B cell (primary cell): ENCODE results near the gene KLHL10. TPM values are rescaled to one million over a fixed set of nuclear protein-coding genes. Genes with fewer than 3 reads are reported as not detected.
"Not testable (repeated sequence)": the region's sequence is repeated elsewhere in the genome, so short reads cannot be mapped to it uniquely, and the experiment has no call there.

Source experiments
- ATAC-seq: fragments of 200-7000 bp; cut with Tn5 transposase; one replicate; pipeline ENCODE4 v1.10.0; 2021; ENCODE audit warnings: low read depth, mild to moderate bottlenecking, moderate number of reproducible peaks, moderate library complexity
- CTCF ChIA-PET: fragments of 350-600 bp; sonication (Branson Sonifier 250); formaldehyde crosslinking; loops from one replicate; lab custom pipeline; 2021; ENCODE audit warnings: antibody characterized with exemption, inconsistent platforms; lab: Charles Lee
- POLR2A ChIA-PET: fragments of 350-600 bp; sonication (Branson Sonifier 250); formaldehyde crosslinking; loops from one replicate; lab custom pipeline; 2021; ENCODE audit warnings: antibody characterized with exemption; lab: Charles Lee
- DNase-seq: peaks from one replicate; pipeline ENCODE4 v3.0.0; 2013
- H2AFZ ChIP-seq: 2 replicates; pipeline ENCODE4 v1.6.1; 2012; ENCODE audit warnings: mild to moderate bottlenecking, low read depth, low read length; ENCODE audit not compliant: insufficient read depth, poor library complexity, severe bottlenecking
- H3K27ac ChIP-seq, 2 donors: 1 replicate in 1 of 2; 2 replicates in 1 of 2; pipeline ENCODE4 v1.5.1; 2012 to 2013; ENCODE audit warnings: low read length in 2 of 2, mild to moderate bottlenecking in 2 of 2, moderate library complexity in 1 of 2
- H3K27me3 ChIP-seq, 4 experiments: fragments of 200-600 bp in 1 of 4; sonication (generic) in 1 of 4; replicated peaks in 1 of 4; 1 replicate in 2 of 4; 2 replicates in 2 of 4; pipeline versions ENCODE4 v1.6.1 to v1.7.0; 2013 to 2016; ENCODE audit warnings: low read length in 3 of 4, mild to moderate bottlenecking in 2 of 4, mixed read lengths in 1 of 4, moderate library complexity in 1 of 4; ENCODE audit not compliant: insufficient read depth in 4 of 4, control insufficient read depth in 3 of 4; ENCODE audit errors: control extremely low read depth in 1 of 4
- H3K36me3 ChIP-seq, 2 experiments: replicated peaks in 1 of 2; 1 replicate in 1 of 2; 2 replicates in 1 of 2; pipeline versions ENCODE4 v1.6.1 to v1.7.1; 2013; ENCODE audit warnings: low read length in 1 of 2; ENCODE audit not compliant: insufficient read depth in 2 of 2, control insufficient read depth in 1 of 2; ENCODE audit errors: control extremely low read depth in 1 of 2, extremely low read depth in 1 of 2
- H3K4me1 ChIP-seq, 2 donors: fragments of 200-600 bp in 1 of 2; sonication (generic) in 1 of 2; 1 replicate in 1 of 2; 2 replicates in 1 of 2; pipeline versions ENCODE4 v1.5.1 to v1.6.1; 2013 to 2017; ENCODE audit warnings: low read length in 2 of 2; ENCODE audit not compliant: control insufficient read depth in 2 of 2, insufficient read depth in 2 of 2
- H3K4me2 ChIP-seq: replicated peaks from 2 replicates; pipeline ENCODE3; 2012; ENCODE audit warnings: mild to moderate bottlenecking, low read depth, low read length; ENCODE audit not compliant: poor library complexity, severe bottlenecking
- H3K4me3 ChIP-seq, 5 experiments: fragments of 200-600 bp in 1 of 5; sonication (generic) in 1 of 5; 1 replicate in 3 of 5; 2 replicates in 2 of 5; pipeline versions ENCODE4 v1.5.1 to v1.7.0; 2011 to 2016; ENCODE audit warnings: low read length in 4 of 5, mild to moderate bottlenecking in 4 of 5, low read depth in 2 of 5, control low read depth in 1 of 5, moderate library complexity in 1 of 5; ENCODE audit not compliant: insufficient read depth in 1 of 5; ENCODE audit errors: control extremely low read depth in 1 of 5, extremely low read depth in 1 of 5
- H3K79me2 ChIP-seq: fragments of 200-600 bp; sonication (generic); one replicate; pipeline ENCODE4 v1.6.0; 2016; ENCODE audit warnings: low read length; ENCODE audit not compliant: control insufficient read depth, insufficient read depth
- H3K9ac ChIP-seq: fragments of 200-600 bp; sonication (generic); 2 replicates; pipeline ENCODE4 v1.6.1; 2017; ENCODE audit warnings: mild to moderate bottlenecking, low read length, moderate library complexity
- H3K9me3 ChIP-seq, 3 donors: one replicate each; pipeline versions ENCODE4 v1.6.1 to v1.7.1; 2013; ENCODE audit warnings: low read length in 2 of 3; ENCODE audit not compliant: control insufficient read depth in 2 of 3, insufficient read depth in 1 of 3; ENCODE audit errors: control extremely low read depth in 1 of 3
- H4K20me1 ChIP-seq: 2 replicates; pipeline ENCODE4 v1.6.0; 2012; ENCODE audit warnings: mild to moderate bottlenecking, low read length; ENCODE audit not compliant: insufficient read depth, control insufficient read depth, poor library complexity, severe bottlenecking
- H3K27ac Mint-ChIP-seq: one replicate; pipeline ENCODE4 v1.8.0; 2021; ENCODE audit warnings: mixed read lengths
- H3K27me3 Mint-ChIP-seq: one replicate; pipeline ENCODE4 v1.8.0; 2021; ENCODE audit warnings: mixed read lengths
- H3K4me1 Mint-ChIP-seq: one replicate; pipeline ENCODE4 v1.8.0; 2021; ENCODE audit warnings: mixed read lengths
- H3K4me3 Mint-ChIP-seq: one replicate; pipeline ENCODE4 v1.8.0; 2021; ENCODE audit warnings: mixed read lengths
- H3K9me3 Mint-ChIP-seq: one replicate; pipeline ENCODE4 v1.8.0; 2022; ENCODE audit warnings: mixed read lengths; ENCODE audit not compliant: insufficient read depth
- EZH2 ChIP-seq: IDR thresholded peaks from 2 replicates; pipeline ENCODE4 v1.6.1; 2012; ENCODE audit warnings: borderline replicate concordance, low read depth, mild to moderate bottlenecking, moderate library complexity, low read length; ENCODE audit not compliant: insufficient read depth, poor library complexity, severe bottlenecking
- WGBS: methylation state at CpG from one replicate; pipeline ENCODE4 v1.1.5; 2013; ENCODE audit warnings: missing lambda C conversion rate; ENCODE audit not compliant: insufficient coverage; 5-methylcytosine and 5-hydroxymethylcytosine counted together
- intact Hi-C: fragments of 100-400 bp; cut with micrococcal nuclease; formaldehyde crosslinking; loops from one replicate; pipeline ENCODE4 v1.10.0; 2022
- polyA plus RNA-seq: library from polyadenylated mRNA; depleted of rRNA; stranded (reverse); fragments of >200 nt; gene quantifications from 2 replicates; pipeline ENCODE4 v1.2.3, GENCODE V29; 2012
- total RNA-seq, 2 donors: library from RNA; stranded (reverse); fragments of 120-200 nt in 1 of 2; gene quantifications; 1 replicate in 1 of 2; 2 replicates in 1 of 2; pipeline versions ENCODE4 v1.2.3 to v1.2.4, GENCODE V29; 2013 to 2022
- TF ChIP-seq, protein P1 (sequence below): fragments of 200-600 bp; IDR thresholded peaks from one replicate; pipeline ENCODE4 v1.8.0; 2022; ENCODE audit warnings: antibody characterized with exemption, mild to moderate bottlenecking

KLHL10 gene
- total and polyA plus RNA-seq, 2 donors (not counting 1 experiment from before 2014, with no cell fraction given) = 0.12 to 0.37 TPM

DNA sequence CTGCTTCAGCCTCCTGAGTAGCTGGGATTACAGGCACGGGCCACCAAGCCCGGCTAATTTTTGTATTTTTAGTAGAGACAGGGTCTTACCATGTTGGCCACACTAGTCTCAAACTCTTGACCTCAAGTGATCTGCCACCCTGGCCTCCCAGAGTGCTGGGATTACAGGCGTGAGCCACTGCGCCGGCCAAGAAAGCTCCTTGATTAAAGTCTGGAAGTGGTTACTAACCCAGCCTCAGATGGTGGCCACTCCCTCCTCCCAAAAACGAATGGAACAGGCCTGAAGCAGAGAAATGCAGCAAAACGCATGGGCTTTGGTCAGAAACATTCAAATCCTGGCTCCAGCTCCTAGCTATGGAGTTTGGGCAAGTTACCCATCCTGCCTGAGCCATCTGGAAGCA, 13.5 kb upstream of the KLHL10 start:
- H2AFZ ChIP-seq = no peak overlapping the region
- peaks cover 0 to 19% of the 10 kb centered on the region in 2 experiments for H3K36me3 ChIP-seq
- no peak overlapping the region for H3K4me3 ChIP-seq
- ATAC-seq (no peak), DNase-seq (no peak)
- H3K27ac ChIP-seq = no peak overlapping the region
- 93% methylated on average over 4 of the region's 7 CpGs for WGBS
- H3K79me2 ChIP-seq = no peaks in the 10 kb centered on the region
- no peak overlapping the region for H3K9ac ChIP-seq
- TF ChIP-seq, protein P1, sequence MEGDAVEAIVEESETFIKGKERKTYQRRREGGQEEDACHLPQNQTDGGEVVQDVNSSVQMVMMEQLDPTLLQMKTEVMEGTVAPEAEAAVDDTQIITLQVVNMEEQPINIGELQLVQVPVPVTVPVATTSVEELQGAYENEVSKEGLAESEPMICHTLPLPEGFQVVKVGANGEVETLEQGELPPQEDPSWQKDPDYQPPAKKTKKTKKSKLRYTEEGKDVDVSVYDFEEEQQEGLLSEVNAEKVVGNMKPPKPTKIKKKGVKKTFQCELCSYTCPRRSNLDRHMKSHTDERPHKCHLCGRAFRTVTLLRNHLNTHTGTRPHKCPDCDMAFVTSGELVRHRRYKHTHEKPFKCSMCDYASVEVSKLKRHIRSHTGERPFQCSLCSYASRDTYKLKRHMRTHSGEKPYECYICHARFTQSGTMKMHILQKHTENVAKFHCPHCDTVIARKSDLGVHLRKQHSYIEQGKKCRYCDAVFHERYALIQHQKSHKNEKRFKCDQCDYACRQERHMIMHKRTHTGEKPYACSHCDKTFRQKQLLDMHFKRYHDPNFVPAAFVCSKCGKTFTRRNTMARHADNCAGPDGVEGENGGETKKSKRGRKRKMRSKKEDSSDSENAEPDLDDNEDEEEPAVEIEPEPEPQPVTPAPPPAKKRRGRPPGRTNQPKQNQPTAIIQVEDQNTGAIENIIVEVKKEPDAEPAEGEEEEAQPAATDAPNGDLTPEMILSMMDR = no peak
- no peak for TF ChIP-seq EZH2
- Mint-ChIP-seq H3K27ac (no peak overlapping the region), H3K4me3 (no peak overlapping the region), H3K27me3 (no peaks in the 10 kb centered on the region), H3K4me1 (no peaks in the 10 kb centered on the region), H3K9me3 (no peaks in the 10 kb centered on the region)
- no peaks in the 10 kb centered on the region for H3K27me3 ChIP-seq
- POLR2A ChIA-PET = no interaction called here
- CTCF ChIA-PET = no interaction called here
- H3K4me2 ChIP-seq = no peak overlapping the region
- H4K20me1 ChIP-seq = no peaks in the 10 kb centered on the region
- intact Hi-C loops = no loop called here
- H3K4me1 ChIP-seq = no peaks in the 10 kb centered on the region
- H3K9me3 ChIP-seq = no peaks in the 10 kb centered on the region

DNA sequence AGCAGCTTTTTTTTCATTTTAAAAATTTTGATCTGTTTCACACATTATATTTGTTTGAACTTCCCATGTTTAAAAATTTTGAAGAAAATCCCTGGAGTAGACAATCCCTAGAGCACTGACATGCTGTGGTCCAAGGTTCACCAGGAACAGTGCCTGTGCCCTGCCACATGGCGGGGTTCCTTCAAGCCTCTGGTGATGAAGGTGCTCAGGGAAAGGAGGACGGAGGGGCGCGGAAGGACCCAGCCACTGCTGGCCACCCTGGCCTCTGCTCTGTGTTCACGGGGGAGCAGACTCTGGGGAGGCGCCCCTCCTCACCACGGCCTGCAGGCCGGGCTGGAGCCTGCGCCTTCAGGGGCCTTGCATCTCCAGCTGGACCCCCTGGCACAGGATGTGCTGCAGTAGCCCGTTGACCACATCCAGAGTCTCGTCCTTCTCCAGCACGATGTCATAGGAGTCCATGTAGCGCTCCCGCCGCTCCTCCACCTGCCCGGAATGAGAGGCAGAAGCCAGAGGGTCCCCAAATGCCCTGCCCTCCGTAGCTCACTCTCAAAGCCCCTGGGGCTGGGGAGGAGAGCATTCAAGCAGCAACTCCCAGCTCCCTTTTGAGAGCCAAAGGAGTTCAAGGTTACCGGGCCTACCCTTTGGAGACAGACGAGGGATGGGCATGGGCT, 12.3 kb upstream of the KLHL10 start:
- no peaks in the 10 kb centered on the region for H3K9me3 ChIP-seq
- H3K9ac ChIP-seq = no peak overlapping the region
- intact Hi-C loops = no loop called here
- DNase-seq = no peak
- no peaks in the 10 kb centered on the region for H3K4me1 ChIP-seq
- no peaks in the 10 kb centered on the region for H3K79me2 ChIP-seq
- Mint-ChIP-seq H3K27me3 (no peaks in the 10 kb centered on the region), H3K4me1 (no peaks in the 10 kb centered on the region), H3K4me3 (no peak overlapping the region), H3K27ac (no peak overlapping the region), H3K9me3 (no peaks in the 10 kb centered on the region)
- ATAC-seq = no peak
- H3K27ac ChIP-seq = no peak overlapping the region
- POLR2A ChIA-PET = no interaction called here
- no peak overlapping the region for H2AFZ ChIP-seq
- no peaks in the 10 kb centered on the region for H4K20me1 ChIP-seq
- H3K4me3 ChIP-seq = no peak overlapping the region
- CTCF ChIA-PET = no interaction called here
- no peak overlapping the region for H3K4me2 ChIP-seq
- WGBS = 96% methylated on average over 18 of the region's 19 CpGs
- peaks cover 0 to 25% of the 10 kb centered on the region in 2 experiments for H3K36me3 ChIP-seq
- TF ChIP-seq, protein P1 = no peak
- TF ChIP-seq EZH2 = no peak
- H3K27me3 ChIP-seq = no peaks in the 10 kb centered on the region

DNA sequence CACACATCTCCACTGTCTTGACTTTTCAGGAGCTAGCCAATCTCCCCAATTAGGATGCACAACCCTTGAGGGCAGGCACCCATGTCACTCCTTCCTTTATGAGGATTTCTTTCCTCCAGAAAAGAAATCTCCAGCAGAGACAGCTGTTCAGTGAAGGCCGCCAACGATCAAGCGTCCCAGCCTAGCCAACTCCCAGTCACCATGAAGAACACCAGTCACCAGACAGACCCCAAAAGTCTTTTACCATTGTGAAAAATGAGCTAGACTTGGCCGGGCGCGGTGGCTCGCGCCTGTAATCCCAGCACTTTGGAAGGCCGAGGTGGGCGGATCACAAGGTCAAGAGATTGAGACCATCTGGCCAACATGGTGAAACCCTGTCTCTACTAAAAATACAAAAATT, 7.7 kb upstream of the KLHL10 start:
- H3K9me3 ChIP-seq, intact Hi-C loops, H3K9me3 Mint-ChIP-seq, H3K79me2 ChIP-seq, H3K27ac ChIP-seq, H3K27me3 ChIP-seq, ATAC-seq, H4K20me1 ChIP-seq, H3K27ac Mint-ChIP-seq, H2AFZ ChIP-seq, H3K4me2 ChIP-seq, H3K4me3 Mint-ChIP-seq, H3K4me1 ChIP-seq, H3K27me3 Mint-ChIP-seq, H3K4me3 ChIP-seq, DNase-seq, H3K9ac ChIP-seq, H3K4me1 Mint-ChIP-seq, POLR2A ChIA-PET, CTCF ChIA-PET: not testable (repeated sequence)
- WGBS = 86% methylated on average over 10 of the region's 10 CpGs
- peaks cover 0 to 38% of the 10 kb centered on the region in 2 experiments for H3K36me3 ChIP-seq
